T-helper 17 cell (primary cell): ENCODE data around the gene TBX21. TPM values are rescaled to one million over a fixed set of nuclear protein-coding genes. Genes with fewer than 3 reads are reported as not detected.
A peak's percentile ranks its signal among the peaks of the same experiment; 100 is the strongest.

Experiments
- ATAC-seq: fragments of 150-1000 bp; cut with Tn5 transposase; 2 replicates; pipeline ENCODE4 v1.10.0; 2021; ENCODE audit warnings: mild to moderate bottlenecking, moderate library complexity
- DNase-seq, 3 donors: peaks; one replicate each; pipeline versions ENCODE4 v3.0.0 to v3.0.0-alpha.2; 2020 to 2021
- H3K9me3 ChIP-seq: one replicate; pipeline ENCODE4 v1.7.0; 2013; ENCODE audit warnings: low read length, mild to moderate bottlenecking; ENCODE audit not compliant: control insufficient read depth, poor library complexity, severe bottlenecking
- H3K27ac Mint-ChIP-seq: one replicate; pipeline ENCODE4 v1.8.0; 2022; ENCODE audit warnings: mild to moderate bottlenecking, moderate library complexity, mixed read lengths
- H3K27me3 Mint-ChIP-seq: one replicate; pipeline ENCODE4 v1.8.0; 2022; ENCODE audit warnings: mixed read lengths
- H3K36me3 Mint-ChIP-seq: one replicate; pipeline ENCODE4 v1.8.0; 2022; ENCODE audit warnings: low read depth, mixed read lengths
- H3K4me1 Mint-ChIP-seq: one replicate; pipeline ENCODE4 v1.8.0; 2022; ENCODE audit warnings: mild to moderate bottlenecking, mixed read lengths
- H3K4me3 Mint-ChIP-seq: one replicate; pipeline ENCODE4 v1.8.0; 2022; ENCODE audit warnings: mild to moderate bottlenecking, moderate library complexity, mixed read lengths
- total RNA-seq, 4 donors: library from RNA in 2 of 4; stranded (reverse) in 2 of 4; gene quantifications; one replicate each; pipeline ENCODE4 v1.2.3 and lab custom pipeline; 2022 to 2026

Gene TBX21
- total RNA-seq, 2 donors from 2014 or later, result 7.9 to 8.8 TPM

DNA sequence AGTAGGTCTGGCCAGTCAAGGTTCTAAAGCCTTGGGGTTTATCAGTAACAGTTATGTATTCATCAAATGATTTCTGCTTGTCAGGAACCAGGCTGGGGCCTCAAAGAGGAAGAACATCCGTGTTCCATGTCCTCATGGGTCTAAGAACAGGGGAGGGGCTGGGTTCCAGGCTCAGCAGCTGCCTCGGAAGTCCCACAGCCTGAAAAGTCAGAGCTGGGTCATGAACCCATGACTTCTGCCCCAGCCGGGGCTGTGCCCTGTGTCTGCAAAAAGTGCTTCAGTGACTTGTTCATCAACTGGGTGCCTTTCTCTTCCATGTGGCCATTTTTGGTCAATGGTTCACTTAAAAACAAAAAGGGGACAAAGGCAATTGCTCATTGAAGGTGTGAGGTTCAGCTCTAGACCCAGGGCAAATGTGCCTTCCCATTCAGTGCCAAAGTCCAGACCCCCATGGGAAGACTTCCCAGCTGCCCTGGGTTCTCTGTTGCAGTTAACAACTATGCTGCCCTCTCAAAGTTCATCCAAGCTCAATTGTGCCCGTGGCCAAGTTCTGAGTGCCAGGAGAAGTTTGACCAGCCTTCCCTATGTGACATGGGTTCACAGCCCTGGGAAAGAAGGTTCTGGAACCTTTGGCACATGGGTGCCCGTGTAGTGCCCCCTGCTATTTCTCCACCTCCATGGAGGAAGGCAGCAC, 20.6 kb upstream of the TBX21 start:
- Mint-ChIP-seq H3K27me3 (no peaks in the 10 kb centered on the region), H3K27ac (no peak overlapping the region), H3K4me3 (no peak overlapping the region), H3K36me3 (no peaks in the 10 kb centered on the region), H3K4me1 (peaks cover 16% of the 10 kb centered on the region)
- ATAC-seq (no peak), DNase-seq (no peak)
- no peaks in the 10 kb centered on the region for H3K9me3 ChIP-seq

DNA sequence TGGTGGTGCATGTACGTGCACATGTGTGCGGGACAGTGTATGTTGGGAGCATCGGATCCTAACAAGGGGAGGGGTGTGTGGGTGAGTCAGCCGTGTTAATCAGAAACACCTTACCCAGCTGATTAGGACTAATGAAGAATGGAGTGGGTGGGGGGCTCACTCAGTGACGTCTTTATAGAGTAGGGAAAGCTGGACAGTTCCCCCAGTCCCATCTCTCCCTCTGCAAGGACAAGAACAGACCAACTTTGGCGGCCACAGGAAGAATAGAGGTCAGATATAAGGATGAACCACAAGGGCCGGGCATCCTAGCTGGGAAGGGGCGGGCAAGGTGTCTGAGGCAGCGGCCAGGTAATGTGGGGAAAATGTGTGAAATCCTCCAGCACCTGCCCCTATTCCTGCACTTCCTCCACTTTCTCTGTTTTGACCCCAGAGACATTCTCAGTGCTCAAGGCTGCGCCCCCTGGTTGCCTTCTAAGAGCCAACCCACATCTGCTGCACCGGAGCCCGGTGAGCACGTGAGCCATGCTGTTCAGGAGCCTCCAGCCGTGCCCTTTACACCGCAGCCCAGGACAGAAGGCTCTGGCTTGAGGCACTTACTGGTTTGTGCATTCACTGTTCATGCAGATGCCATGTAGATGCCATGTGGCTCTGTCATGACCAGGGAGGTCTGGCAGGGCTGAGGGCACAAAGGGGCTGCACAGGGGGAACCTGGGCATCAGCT, 18.9 kb upstream of the TBX21 start:
- ATAC-seq (no peak), DNase-seq (no peak)
- H3K27ac Mint-ChIP-seq, result no peak overlapping the region
- H3K27me3 Mint-ChIP-seq, result peaks cover 6% of the 10 kb centered on the region
- no peak overlapping the region for H3K4me3 Mint-ChIP-seq
- H3K9me3 ChIP-seq, result no peaks in the 10 kb centered on the region
- no peaks in the 10 kb centered on the region for H3K36me3 Mint-ChIP-seq
- peaks cover 31% of the 10 kb centered on the region for H3K4me1 Mint-ChIP-seq

DNA sequence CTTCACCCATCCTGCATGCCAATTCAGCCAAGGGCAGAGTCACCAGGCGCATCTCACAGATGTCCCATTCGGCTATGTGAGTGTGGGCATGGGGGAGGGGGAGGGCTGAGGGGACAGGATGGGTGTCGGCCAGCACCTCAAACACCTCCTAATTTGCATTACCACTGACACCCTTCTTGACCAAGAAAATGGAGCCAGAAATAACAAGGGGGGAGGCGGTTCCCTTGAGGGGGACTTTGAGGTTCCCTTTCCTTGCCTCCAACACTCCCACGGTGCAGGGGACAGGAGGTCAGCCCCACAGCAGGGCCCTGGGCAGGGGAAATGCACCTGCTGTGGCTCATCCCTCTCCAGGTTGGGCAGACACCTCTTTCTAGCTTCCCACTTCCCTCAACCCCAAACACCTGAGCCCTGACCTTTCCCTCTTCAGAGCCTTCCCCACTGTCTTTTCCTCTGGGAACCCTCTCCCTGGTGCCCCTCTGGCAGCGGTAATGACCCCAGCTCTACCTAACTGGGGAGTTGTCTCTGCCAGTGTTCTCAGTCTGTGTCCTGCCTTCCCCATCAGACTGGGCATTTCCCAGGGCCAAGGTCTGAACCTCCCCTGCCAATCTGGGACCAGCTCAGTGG, 18.2 kb upstream of the TBX21 start:
- H3K36me3 Mint-ChIP-seq, result no peaks in the 10 kb centered on the region
- H3K4me1 Mint-ChIP-seq, result peaks cover 37% of the 10 kb centered on the region
- no peak for ATAC-seq
- no peak overlapping the region for H3K27ac Mint-ChIP-seq
- peaks cover 6% of the 10 kb centered on the region for H3K27me3 Mint-ChIP-seq
- H3K9me3 ChIP-seq, result no peaks in the 10 kb centered on the region
- H3K4me3 Mint-ChIP-seq, result no peak overlapping the region
- no peak for DNase-seq

DNA sequence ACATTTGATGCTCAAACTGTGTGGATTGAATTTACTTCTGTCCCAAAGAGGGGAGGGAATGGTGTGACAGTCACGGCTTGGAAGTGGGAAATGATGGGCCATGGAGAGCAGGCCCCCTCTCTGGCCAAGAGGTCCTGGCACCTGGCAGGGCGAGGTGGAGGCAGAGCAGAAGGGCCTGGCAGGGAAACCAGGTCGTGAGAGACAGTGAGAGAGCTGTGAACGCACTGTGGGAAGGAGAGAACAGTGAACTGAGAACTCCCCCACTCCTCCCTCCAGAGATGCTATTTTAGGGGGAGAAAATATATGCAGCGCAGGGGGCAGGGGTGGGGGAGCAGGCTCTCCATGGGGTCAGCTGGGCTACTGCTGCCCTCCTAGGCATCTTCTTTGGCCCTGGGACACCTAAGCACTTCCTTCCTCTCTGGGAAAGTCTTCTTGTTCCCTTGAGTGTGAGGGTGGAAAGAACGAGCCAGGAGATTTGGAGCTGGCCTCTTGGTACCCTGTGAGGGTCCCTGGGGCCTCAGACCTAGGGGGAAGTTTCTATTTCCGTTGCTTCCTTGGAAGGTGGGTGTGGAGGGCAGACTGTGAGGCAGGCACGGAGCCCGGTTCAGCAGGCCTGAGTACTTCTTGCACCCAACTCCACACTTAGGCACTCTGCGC, 17.2 kb upstream of the TBX21 start:
- H3K9me3 ChIP-seq, result peaks cover 3% of the 10 kb centered on the region
- no peaks in the 10 kb centered on the region for H3K36me3 Mint-ChIP-seq
- no peak for ATAC-seq
- no peak overlapping the region for H3K27ac Mint-ChIP-seq
- peaks cover 6% of the 10 kb centered on the region for H3K27me3 Mint-ChIP-seq
- DNase-seq, result no peak
- H3K4me1 Mint-ChIP-seq, result peaks cover 43% of the 10 kb centered on the region
- no peak overlapping the region for H3K4me3 Mint-ChIP-seq

DNA sequence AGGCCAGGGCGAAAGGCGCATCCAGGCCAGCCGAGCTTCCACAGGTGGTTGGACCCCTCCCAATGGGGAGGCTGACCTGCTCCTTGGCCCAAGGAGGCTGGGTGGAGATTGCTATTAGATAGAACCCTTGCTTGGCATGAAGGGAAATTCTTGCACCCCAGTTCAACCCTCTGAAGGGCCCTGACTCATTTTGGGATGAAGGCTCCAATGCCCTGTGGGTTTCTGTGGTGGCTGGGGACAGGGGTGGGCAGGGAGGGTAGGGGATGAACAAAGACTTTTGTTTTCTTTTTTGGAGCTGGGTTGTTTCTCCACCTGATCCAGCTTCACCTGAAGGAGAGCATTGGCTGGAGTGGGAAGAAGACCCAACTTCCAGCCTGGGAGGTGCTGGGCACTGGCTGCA, 16.7 kb upstream of the TBX21 start:
- no peak overlapping the region for H3K4me3 Mint-ChIP-seq
- H3K36me3 Mint-ChIP-seq, result no peaks in the 10 kb centered on the region
- ATAC-seq (no peak), DNase-seq (no peak)
- peaks cover 3% of the 10 kb centered on the region for H3K9me3 ChIP-seq
- no peak overlapping the region for H3K27ac Mint-ChIP-seq
- H3K4me1 Mint-ChIP-seq, result peaks cover 47% of the 10 kb centered on the region
- peaks cover 6% of the 10 kb centered on the region for H3K27me3 Mint-ChIP-seq

DNA sequence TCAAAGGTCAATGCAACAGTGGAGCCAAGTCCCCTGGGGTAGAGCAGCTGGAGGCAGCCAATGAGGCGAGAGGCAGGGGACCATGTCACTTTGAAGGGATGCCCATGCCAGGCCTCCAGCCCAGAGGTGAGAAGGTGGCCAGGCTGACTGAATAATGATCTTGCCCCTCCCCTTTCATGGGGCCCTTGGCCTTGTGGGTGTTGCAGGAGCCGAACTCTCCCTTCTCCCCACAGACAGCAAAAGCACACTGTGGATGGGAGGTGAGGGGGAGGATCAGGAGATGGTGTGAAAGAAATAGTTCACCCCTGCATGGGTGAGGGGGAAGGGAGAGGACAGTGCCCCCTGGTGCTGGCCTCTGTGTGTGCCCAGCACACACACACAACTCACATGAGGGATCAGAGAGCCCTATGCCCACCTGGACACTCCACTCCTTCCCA, 15.8 kb upstream of the TBX21 start:
- H3K27me3 Mint-ChIP-seq, result peaks cover 6% of the 10 kb centered on the region
- peaks cover 3% of the 10 kb centered on the region for H3K9me3 ChIP-seq
- no peak overlapping the region for H3K27ac Mint-ChIP-seq
- ATAC-seq (peak; percentile 30), DNase-seq (no peak)
- peak overlapping the region; percentile 49 for H3K4me3 Mint-ChIP-seq
- no peaks in the 10 kb centered on the region for H3K36me3 Mint-ChIP-seq
- peaks cover 52% of the 10 kb centered on the region for H3K4me1 Mint-ChIP-seq

DNA sequence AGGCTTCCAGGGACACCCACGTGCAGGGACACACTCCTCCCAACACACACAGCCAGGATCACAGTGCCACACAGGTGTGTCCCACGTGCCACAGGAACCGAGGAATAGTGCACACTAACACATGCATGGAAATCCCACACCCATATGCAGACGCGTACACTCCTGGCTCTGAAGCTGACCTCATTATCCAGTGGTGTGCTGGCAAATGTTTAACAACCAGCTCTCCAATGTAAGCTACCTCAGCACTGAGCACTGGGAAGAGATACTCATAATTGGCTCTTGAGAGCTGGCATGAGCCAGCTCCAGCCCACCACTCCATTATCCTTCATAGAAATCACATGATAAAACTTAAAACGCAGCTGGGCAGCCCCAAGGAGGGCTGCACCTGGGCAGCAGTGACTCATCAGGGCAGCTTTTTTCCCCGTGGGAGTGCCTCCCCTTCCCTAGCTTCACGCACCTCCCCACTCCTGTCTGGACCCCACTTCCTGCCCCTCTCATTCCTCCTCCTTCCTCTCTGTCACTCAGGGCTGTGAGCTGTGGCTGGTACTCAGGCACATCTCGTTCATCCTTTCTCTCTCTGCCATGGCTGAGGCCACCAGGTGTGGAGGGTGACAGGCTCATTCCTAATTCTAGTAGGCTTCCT, 14.9 kb upstream of the TBX21 start:
- Mint-ChIP-seq H3K27me3 (peaks cover 6% of the 10 kb centered on the region), H3K4me3 (no peak overlapping the region), H3K36me3 (no peaks in the 10 kb centered on the region), H3K27ac (peak overlapping the region; percentile 37), H3K4me1 (peaks cover 52% of the 10 kb centered on the region)
- DNase-seq (no peak), ATAC-seq (peak; percentile 11)
- peaks cover 3% of the 10 kb centered on the region for H3K9me3 ChIP-seq

DNA sequence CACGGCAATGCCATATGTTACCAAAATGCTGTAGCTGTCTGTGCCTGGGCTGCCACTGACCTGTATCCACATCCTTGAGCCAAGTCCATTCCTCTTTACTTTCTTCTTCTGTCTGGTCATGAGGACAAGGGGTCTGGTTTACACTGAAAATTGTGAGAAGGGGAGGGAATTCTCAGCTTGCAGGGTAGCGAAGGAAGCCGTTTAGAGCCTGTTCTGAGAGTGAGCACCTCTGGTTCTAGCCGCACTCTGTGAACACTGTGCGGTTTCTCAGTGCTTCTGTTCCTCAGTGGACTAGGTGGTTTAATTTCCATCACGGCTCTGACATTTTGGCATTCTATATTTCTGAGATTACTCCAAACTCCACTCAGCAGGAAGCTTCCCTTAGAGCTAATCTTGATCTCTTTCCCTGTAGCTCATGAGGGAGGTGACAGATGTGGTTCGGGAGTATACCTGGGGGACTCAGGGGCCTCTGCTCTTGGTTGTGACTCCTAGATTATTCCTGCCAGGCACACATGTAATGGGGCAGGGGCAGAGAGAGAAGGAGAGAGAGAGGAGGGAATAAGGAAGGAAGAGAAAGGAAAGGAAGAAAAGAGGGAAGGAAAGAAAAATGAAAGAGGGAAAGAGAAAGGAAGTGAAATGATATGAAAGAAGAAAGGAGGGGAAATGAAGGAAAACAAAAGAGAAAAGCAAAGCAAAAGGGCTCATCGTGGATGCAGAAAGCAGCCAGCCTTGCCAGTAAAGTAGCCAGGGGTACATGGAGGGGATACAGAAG, 14.2 kb upstream of the TBX21 start:
- Mint-ChIP-seq H3K36me3 (no peaks in the 10 kb centered on the region), H3K27ac (peak overlapping the region; percentile 78), H3K27me3 (peaks cover 6% of the 10 kb centered on the region), H3K4me1 (peaks cover 52% of the 10 kb centered on the region), H3K4me3 (peak overlapping the region; percentile 73)
- peaks cover 3% of the 10 kb centered on the region for H3K9me3 ChIP-seq
- DNase-seq (no peak), ATAC-seq (peak; percentile 29)

DNA sequence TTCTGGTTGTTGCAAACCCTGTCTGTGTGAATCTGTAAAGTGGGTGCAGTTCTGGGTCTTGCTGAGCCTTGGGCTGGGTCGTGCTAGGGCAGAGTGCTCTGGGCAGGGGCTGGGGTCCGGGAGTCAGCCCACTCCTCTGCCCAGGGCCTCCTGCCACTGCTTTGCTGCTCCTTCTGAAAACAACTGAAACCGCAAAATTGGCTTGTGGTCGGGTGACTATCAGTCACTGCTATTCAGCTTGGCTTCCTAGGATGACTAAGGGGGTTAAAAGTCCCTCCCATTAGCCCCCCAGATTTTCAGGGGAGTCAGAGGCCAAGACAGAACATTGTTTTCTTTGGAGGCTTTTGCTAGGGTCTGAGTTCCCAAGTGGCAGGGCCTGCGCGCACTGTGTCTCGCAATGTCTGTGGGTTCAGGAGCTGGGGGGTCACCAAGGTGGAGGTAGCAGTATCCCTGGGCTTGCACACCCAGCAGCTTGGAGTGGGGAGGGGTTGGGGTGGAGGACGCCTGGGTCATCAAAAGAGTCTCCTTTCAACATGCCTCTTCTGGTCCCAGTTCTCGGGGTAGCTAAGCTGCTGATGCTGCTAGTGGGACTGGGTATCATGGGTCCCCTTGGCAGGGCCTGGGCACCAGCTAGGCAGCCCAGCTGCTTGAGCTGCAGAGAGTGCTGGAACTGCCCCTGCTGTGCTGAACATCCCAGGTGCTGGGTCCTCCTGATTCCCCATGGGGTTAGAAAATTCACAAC, 13.5 kb upstream of the TBX21 start:
- H3K36me3 Mint-ChIP-seq, result no peaks in the 10 kb centered on the region
- ATAC-seq (peak; percentile 39), DNase-seq (no peak)
- H3K27ac Mint-ChIP-seq, result peak overlapping the region; percentile 78
- peak overlapping the region; percentile 73 for H3K4me3 Mint-ChIP-seq
- peaks cover 47% of the 10 kb centered on the region for H3K4me1 Mint-ChIP-seq
- peaks cover 6% of the 10 kb centered on the region for H3K27me3 Mint-ChIP-seq
- peaks cover 3% of the 10 kb centered on the region for H3K9me3 ChIP-seq

DNA sequence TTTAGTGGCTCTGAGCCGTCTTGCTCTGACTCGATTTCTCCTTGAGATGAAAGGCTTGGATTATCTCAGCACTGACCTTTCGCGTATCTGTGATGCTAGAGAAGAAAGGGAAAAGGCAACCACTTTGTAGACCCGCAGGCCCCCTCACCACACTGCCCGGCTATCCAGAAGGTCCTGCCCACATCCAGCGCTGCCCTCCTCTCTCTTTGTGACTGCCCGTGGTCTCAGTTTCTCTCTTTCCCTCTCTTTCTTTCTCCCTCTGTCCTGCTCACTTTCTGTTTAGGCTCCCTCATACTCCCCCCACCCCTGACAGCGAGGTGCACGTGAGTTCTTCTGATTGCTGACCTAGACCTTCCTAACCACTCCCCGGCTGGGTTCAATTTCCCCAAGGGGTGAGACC, 12.8 kb upstream of the TBX21 start:
- Mint-ChIP-seq H3K4me3 (peak overlapping the region; percentile 70), H3K36me3 (no peaks in the 10 kb centered on the region)
- no peak for ATAC-seq

DNA sequence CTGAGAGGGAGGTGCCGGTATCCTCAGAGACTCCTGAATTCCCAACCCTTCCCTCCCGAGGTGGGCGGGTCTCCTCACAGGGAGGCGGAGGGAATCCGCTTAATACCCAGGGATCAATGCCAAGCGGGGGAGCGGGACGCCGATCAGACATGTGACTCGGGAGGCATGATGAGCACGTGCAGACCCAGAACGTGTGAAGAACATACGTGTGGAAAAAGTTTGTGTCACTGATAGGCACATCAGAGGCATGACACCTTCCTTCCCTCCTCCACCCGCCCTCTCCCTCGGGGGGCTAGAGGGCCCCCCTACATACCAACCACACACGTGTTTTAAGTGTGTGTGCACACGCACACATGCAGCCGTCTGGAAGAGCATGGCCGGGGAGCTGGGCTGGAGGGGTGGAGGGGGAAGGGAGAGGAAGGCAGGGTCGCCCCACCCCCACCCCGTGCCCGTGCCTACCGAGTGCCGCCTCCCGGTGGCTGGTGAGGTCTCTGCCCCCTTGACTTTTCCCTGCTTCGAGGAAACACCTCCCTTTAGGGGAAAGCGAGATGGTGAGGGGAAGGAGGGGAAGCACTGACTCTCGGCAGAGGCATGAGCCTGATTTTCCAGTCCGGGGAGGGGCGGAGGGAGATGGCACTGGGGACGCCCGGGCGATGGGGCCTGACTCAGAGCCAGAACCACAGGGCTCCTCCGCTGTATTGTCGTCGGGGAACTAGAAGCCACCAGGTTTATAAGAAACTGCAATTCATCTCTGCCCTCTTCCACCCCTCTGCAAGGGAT, 12.1 kb upstream of the TBX21 start:
- H3K4me3 Mint-ChIP-seq, result peak overlapping the region; percentile 70

More for the DNA sequence above, 12.8 kb upstream of the TBX21 start:
- peaks cover 3% of the 10 kb centered on the region for H3K9me3 ChIP-seq
- Mint-ChIP-seq H3K27me3 (peaks cover 12% of the 10 kb centered on the region), H3K4me1 (peaks cover 48% of the 10 kb centered on the region), H3K27ac (peak overlapping the region; percentile 49)
- DNase-seq, result no peak

More for the DNA sequence above, 12.1 kb upstream of the TBX21 start:
- peak; percentile 73 for ATAC-seq
- H3K27ac Mint-ChIP-seq, result peak overlapping the region; percentile 49
- no peaks in the 10 kb centered on the region for H3K36me3 Mint-ChIP-seq
- H3K9me3 ChIP-seq, result peaks cover 3% of the 10 kb centered on the region
- H3K4me1 Mint-ChIP-seq, result peaks cover 45% of the 10 kb centered on the region
- peak in 1 of 3 donors; percentile 42 for DNase-seq
- peaks cover 12% of the 10 kb centered on the region for H3K27me3 Mint-ChIP-seq
